ENCODE measurements around the gene PIAS1. TPM values are rescaled to one million over a fixed set of nuclear protein-coding genes. Genes with fewer than 3 reads are reported as not detected.
"Not testable (repeated sequence)": the region's sequence is repeated elsewhere in the genome, so short reads cannot be mapped to it uniquely, and the experiment has no call there.

Gene PIAS1
- polyA plus RNA-seq, 1 donor = 50.5 TPM

- DNase-seq = no peak
These were observed 21.4 kb upstream of the PIAS1 start for GRCh38 chr15:68032672-68033071.

GRCh38 chr15:68034081-68034480 lies 20.0 kb upstream of the PIAS1 start:
- no peak for DNase-seq

GRCh38 chr15:68034719-68035293 lies 19.3 kb upstream of the PIAS1 start:
- no peak for DNase-seq

- DNase-seq = no peak
These were observed 15.9 kb upstream of the PIAS1 start for GRCh38 chr15:68038246-68038645.

GRCh38 chr15:68040144-68040543 lies 14.0 kb upstream of the PIAS1 start:
- no peak for DNase-seq

- no peak for DNase-seq
These were observed 11.8 kb upstream of the PIAS1 start for GRCh38 chr15:68042156-68042854.

GRCh38 chr15:68042855-68043222 lies 11.3 kb upstream of the PIAS1 start:
- DNase-seq = no peak

- no peak for DNase-seq
These were observed 8.5 kb upstream of the PIAS1 start for GRCh38 chr15:68045289-68046265.

GRCh38 chr15:68047826-68048225 lies 6.3 kb upstream of the PIAS1 start:
- DNase-seq = no peak

GRCh38 chr15:68051109-68051508 lies 3.0 kb upstream of the PIAS1 start:
- no peak for DNase-seq

GRCh38 chr15:68051907-68052306 lies 2.2 kb upstream of the PIAS1 start:
- DNase-seq = no peak

- no peak for DNase-seq
These were observed 1.7 kb upstream of the PIAS1 start for GRCh38 chr15:68052431-68052830.

- no peak for DNase-seq
These were observed 1.1 kb upstream of the PIAS1 start for GRCh38 chr15:68053001-68053400.

- DNase-seq = peak; percentile 65
These were observed 611 bp downstream of the PIAS1 start for GRCh38 chr15:68054628-68055223.

- DNase-seq = peak; percentile 57
These were observed 1.1 kb downstream of the PIAS1 start for GRCh38 chr15:68055224-68055705.

GRCh38 chr15:68056097-68056865 lies 2.2 kb downstream of the PIAS1 start:
- no peak for DNase-seq

- no peak for DNase-seq
These were observed 2.9 kb downstream of the PIAS1 start for GRCh38 chr15:68057034-68057433.

GRCh38 chr15:68057758-68058157 lies 3.6 kb downstream of the PIAS1 start:
- DNase-seq = no peak

GRCh38 chr15:68058970-68059369 lies 4.9 kb downstream of the PIAS1 start:
- DNase-seq = not testable (repeated sequence)

- DNase-seq = no peak
These were observed 5.5 kb downstream of the PIAS1 start for GRCh38 chr15:68059630-68060029.

- DNase-seq = no peak
These were observed 7.1 kb downstream of the PIAS1 start for GRCh38 chr15:68061171-68061570.

GRCh38 chr15:68061602-68062001 lies 7.5 kb downstream of the PIAS1 start:
- DNase-seq = no peak
